Sigmoid colon (tissue), 7 donors: ENCODE data around the gene PLEKHA6. TPM values are rescaled to one million over a fixed set of nuclear protein-coding genes. Genes with fewer than 3 reads are reported as not detected.
"Not testable (repeated sequence)": the region's sequence is repeated elsewhere in the genome, so short reads cannot be mapped to it uniquely, and the experiment has no call there.

Experiments
- DNase-seq: peaks from one replicate; pipeline ENCODE4 v3.0.0-alpha.2; 2019
- H3K27ac ChIP-seq, 4 donors: fragments of 200-600 bp; sonication (generic); one replicate each; pipeline ENCODE4 v1.5.1; 2016 to 2019; ENCODE audit warnings: mild to moderate bottlenecking in 1 of 4
- H3K27me3 ChIP-seq, 3 donors: fragments of 200-600 bp; sonication (generic); one replicate each; pipeline ENCODE4 v1.5.1; 2019; ENCODE audit warnings: mild to moderate bottlenecking in 1 of 3
- H3K36me3 ChIP-seq, 4 donors: fragments of 200-600 bp; sonication (generic); one replicate each; pipeline ENCODE4 v1.5.1; 2016 to 2019
- H3K4me1 ChIP-seq, 4 donors: fragments of 200-600 bp; sonication (generic); one replicate each; pipeline ENCODE4 v1.5.1; 2017 to 2019
- H3K4me3 ChIP-seq, 4 donors: fragments of 200-600 bp; sonication (generic); one replicate each; pipeline ENCODE4 v1.5.1; 2017 to 2019; ENCODE audit warnings: mild to moderate bottlenecking in 2 of 4, moderate library complexity in 1 of 4
- H3K9me3 ChIP-seq, 4 donors: fragments of 200-600 bp in 3 of 4; sonication (generic) in 3 of 4; one replicate each; pipeline versions ENCODE4 v1.5.1 to v1.6.1; 2013 to 2019
- CTCF ChIP-seq, 4 experiments: fragments of 450-650 bp in 3 of 4; fragments of 200-600 bp in 1 of 4; IDR thresholded peaks; one replicate each; pipeline ENCODE4 v1.5.1; 2016 to 2019; ENCODE audit warnings: antibody characterized with exemption in 4 of 4, mild to moderate bottlenecking in 3 of 4, moderate library complexity in 2 of 4
- EP300 ChIP-seq, 4 donors: sonication (generic); formaldehyde crosslinking; IDR thresholded peaks; one replicate each; pipeline ENCODE4 v1.6.1; 2017; ENCODE audit warnings: antibody characterized with exemption in 4 of 4
- POLR2A ChIP-seq, 2 donors: fragments of 450-650 bp; IDR thresholded peaks; one replicate each; pipeline ENCODE4 v1.6.1; 2016; ENCODE audit warnings: antibody characterized with exemption in 2 of 2, mild to moderate bottlenecking in 2 of 2, moderate library complexity in 2 of 2
- POLR2AphosphoS5 ChIP-seq, 4 donors: sonication (generic); formaldehyde crosslinking; IDR thresholded peaks; one replicate each; pipeline ENCODE4 v1.6.1; 2017; ENCODE audit warnings: antibody characterized with exemption in 4 of 4
- WGBS, 2 donors: extraction: QIAGEN DNeasy Blood & Tissue Kit; methylation state at CpG; one replicate each; pipeline ENCODE4 v1.1.7; 2013; 5-methylcytosine and 5-hydroxymethylcytosine counted together
- intact Hi-C: fragments of 100-400 bp; cut with DNase I; formaldehyde crosslinking; loops from one replicate; pipeline ENCODE4 v1.15.1; 2023
- polyA plus RNA-seq, 3 donors: library from polyadenylated mRNA; stranded (reverse); fragments of 200-250 nt; gene quantifications; one replicate each; pipeline ENCODE4 v1.2.3, GENCODE V29; 2013
- total RNA-seq, 4 donors: library from RNA; depleted of rRNA; stranded (reverse); fragments of >200 nt; gene quantifications; one replicate each; pipeline ENCODE4 v1.1.0, GENCODE V29; 2016
- donor health status: healthy with polysubstance abuse.
- donor health status: Bipolar disorder and iron deficiency.
- donor health status: healthy.

PLEKHA6 gene
- total and polyA plus RNA-seq, 7 donors, result 5.6 to 58.7 (median 15.0) TPM

DNA sequence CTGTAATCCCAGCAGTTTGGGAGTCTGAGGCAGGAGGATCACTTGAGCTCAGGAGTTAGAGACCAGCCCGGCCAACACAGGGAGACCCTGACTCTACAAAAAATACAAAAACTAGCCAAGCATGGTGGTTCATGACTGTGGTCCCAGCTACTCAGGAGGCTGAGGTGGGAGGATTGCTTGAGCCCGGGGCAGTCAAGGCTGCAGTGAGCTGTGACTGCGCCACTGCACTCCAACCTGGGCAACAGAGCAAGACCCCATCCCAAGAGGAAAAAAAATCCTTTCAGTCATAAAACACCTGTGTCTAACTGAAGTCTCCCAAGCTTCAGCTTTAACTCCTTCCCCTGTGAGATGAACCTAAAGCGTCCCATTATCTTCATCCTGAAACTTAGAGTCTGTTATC is 112.9 kb downstream of the PLEKHA6 start:
- no peaks in the 10 kb centered on the region for H3K9me3 ChIP-seq
- no peaks in the 10 kb centered on the region for H3K4me1 ChIP-seq
- H3K27me3 ChIP-seq, result no peaks in the 10 kb centered on the region
- H3K4me3 ChIP-seq, result no peak overlapping the region
- DNase-seq, result no peak
- intact Hi-C loops, result no loop called here
- H3K27ac ChIP-seq, result no peak overlapping the region
- H3K36me3 ChIP-seq, result no peaks in the 10 kb centered on the region
- TF ChIP-seq POLR2A (IDR thresholded peaks at IDR 0.05) (no peak), CTCF (IDR thresholded peaks at IDR 0.05) (no peak), POLR2AphosphoS5 (IDR thresholded peaks at IDR 0.05) (no peak), EP300 (IDR thresholded peaks at IDR 0.05) (no peak)
- 94 to 95% methylated on average over 4 of the region's 4 CpGs for WGBS, 2 donors

DNA sequence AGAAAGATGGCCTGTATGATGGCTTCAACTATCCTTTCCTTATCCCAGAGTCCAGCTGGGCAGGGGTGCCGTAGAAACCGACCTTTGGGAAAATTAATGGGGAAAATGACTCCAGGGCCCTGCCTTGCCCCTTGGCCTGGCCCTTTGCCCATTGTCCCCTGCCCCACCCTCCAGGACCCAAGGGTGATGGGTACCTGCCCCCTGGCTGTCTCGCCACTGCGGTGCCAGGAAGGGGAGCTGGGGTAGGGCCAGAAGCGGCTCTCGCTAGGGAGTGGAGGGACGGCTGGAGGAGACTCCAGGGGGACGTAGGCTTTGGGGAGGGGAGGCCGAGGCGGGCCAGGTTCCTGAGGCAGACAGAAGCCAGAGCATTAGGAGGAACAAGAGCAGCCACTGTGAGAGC is 116.8 kb downstream of the PLEKHA6 start:
- no peaks in the 10 kb centered on the region for H3K9me3 ChIP-seq
- no peaks in the 10 kb centered on the region for H3K36me3 ChIP-seq
- intact Hi-C loops, result no loop called here
- H3K27me3 ChIP-seq, result no peaks in the 10 kb centered on the region
- H3K27ac ChIP-seq, result no peak overlapping the region
- TF ChIP-seq POLR2AphosphoS5 (IDR thresholded peaks at IDR 0.05) (no peak), POLR2A (IDR thresholded peaks at IDR 0.05) (no peak)
- no peak for DNase-seq
- no peaks in the 10 kb centered on the region for H3K4me1 ChIP-seq
- 94 to 95% methylated on average over 10 of the region's 10 CpGs for WGBS, 2 donors
- no peak overlapping the region for H3K4me3 ChIP-seq

DNA sequence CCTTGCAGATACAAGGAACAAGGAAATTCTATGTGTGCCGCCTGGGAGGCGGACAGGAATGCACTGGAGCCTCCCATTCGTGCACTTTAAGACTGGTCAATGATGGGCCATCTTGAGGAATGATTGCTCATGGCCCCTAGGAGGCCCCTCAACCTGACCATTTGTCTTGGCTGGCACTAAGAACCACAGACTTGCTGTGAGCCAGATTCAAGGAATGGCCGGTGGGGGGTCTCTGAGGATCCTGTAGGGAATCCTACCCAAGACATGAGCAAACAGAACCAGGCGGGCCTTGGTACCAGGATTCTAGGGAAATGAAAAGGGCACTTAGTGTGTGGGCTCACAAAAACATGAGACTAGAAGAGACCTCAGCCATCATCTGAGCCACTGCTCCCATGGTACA is 117.8 kb downstream of the PLEKHA6 start:
- H3K4me1 ChIP-seq, result no peaks in the 10 kb centered on the region
- no peaks in the 10 kb centered on the region for H3K36me3 ChIP-seq
- H3K9me3 ChIP-seq, result no peaks in the 10 kb centered on the region
- TF ChIP-seq POLR2AphosphoS5 (IDR thresholded peaks at IDR 0.05), result no peak
- no peak for TF ChIP-seq POLR2A (IDR thresholded peaks at IDR 0.05)
- TF ChIP-seq EP300 (IDR thresholded peaks at IDR 0.05), result no peak
- TF ChIP-seq CTCF (IDR thresholded peaks at IDR 0.05), result no peak
- no peak overlapping the region for H3K4me3 ChIP-seq
- no peak overlapping the region for H3K27ac ChIP-seq
- WGBS, 2 donors, result 90 to 94% methylated on average over 5 of the region's 5 CpGs
- no peak for DNase-seq
- no peaks in the 10 kb centered on the region for H3K27me3 ChIP-seq
- intact Hi-C loops, result no loop called here

- no peak overlapping the region for H3K27ac ChIP-seq
- no peaks in the 10 kb centered on the region for H3K9me3 ChIP-seq
- intact Hi-C loops, result no loop called here
- DNase-seq, result no peak
- 50 to 56% methylated on average over 2 of the region's 2 CpGs for WGBS, 2 donors
- TF ChIP-seq CTCF (IDR thresholded peaks at IDR 0.05) (no peak), POLR2A (IDR thresholded peaks at IDR 0.05) (no peak), EP300 (IDR thresholded peaks at IDR 0.05) (no peak), POLR2AphosphoS5 (IDR thresholded peaks at IDR 0.05) (no peak)
- no peaks in the 10 kb centered on the region for H3K36me3 ChIP-seq
- no peaks in the 10 kb centered on the region for H3K4me1 ChIP-seq
- no peak overlapping the region for H3K4me3 ChIP-seq
- no peaks in the 10 kb centered on the region for H3K27me3 ChIP-seq
Measured at GRCh38 chr1:204241050-204241449, 118.7 kb downstream of the PLEKHA6 start.

DNA sequence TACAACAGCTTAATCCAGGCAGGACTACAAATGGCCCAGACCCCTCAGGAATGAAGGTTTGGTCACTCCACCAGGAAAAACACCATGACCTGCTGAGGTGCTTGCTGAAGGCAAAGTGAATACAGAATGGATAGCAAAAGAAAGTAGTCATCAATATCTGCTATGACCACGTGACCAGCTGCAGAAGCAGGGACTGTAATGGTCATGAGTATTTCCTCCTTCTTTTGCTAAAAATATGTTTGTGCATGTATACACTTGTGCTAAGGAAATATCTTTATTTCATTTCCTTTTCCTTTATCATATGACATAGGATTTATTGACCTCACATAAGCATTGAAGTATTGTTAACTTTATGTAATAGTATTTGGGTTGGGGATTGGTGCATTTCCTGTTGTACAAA is 119.5 kb downstream of the PLEKHA6 start:
- Histone ChIP-seq H3K27me3 (no peaks in the 10 kb centered on the region), H3K27ac (no peak overlapping the region), H3K4me1 (no peaks in the 10 kb centered on the region), H3K9me3 (no peaks in the 10 kb centered on the region), H3K4me3 (no peak overlapping the region), H3K36me3 (no peaks in the 10 kb centered on the region)
- no peak for TF ChIP-seq CTCF (IDR thresholded peaks at IDR 0.05)
- no peak for TF ChIP-seq POLR2AphosphoS5 (IDR thresholded peaks at IDR 0.05)
- TF ChIP-seq POLR2A (IDR thresholded peaks at IDR 0.05), result no peak
- TF ChIP-seq EP300 (IDR thresholded peaks at IDR 0.05), result no peak
- 79 to 81% methylated on average over 1 of the region's 1 CpG for WGBS, 2 donors
- intact Hi-C loops, result no loop called here
- no peak for DNase-seq

- H3K27ac ChIP-seq, H3K4me3 ChIP-seq, H3K4me1 ChIP-seq, DNase-seq, H3K36me3 ChIP-seq, H3K27me3 ChIP-seq, intact Hi-C loops, H3K9me3 ChIP-seq: not testable (repeated sequence)
- 84 to 87% methylated on average over 3 of the region's 3 CpGs for WGBS, 2 donors
Measured at GRCh38 chr1:204239401-204239800, 120.3 kb downstream of the PLEKHA6 start.

DNA sequence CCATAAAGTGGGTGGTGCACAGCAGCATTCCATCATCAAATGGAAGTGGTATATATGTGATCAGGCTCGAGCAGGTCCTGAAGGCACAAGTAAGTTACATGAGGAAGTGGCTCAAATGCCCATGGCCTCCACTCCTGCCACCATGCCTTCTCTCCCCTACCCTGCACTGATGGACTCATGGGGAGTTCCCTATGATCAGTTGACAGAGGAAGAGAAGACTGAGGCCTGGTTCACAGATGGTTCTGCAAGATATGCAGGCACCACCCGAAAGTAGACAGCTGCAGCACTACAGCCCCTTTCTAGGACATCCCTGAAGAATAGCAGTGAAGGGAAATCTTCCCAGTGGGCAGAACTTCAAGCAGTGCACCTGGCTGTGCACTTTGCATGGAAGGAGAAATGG is 121.2 kb downstream of the PLEKHA6 start:
- intact Hi-C loops, H3K36me3 ChIP-seq: not testable (repeated sequence)

GRCh38 chr1:204237515-204237914 is 122.2 kb downstream of the PLEKHA6 start:
- WGBS, 2 donors, result 99 to 100% methylated on average over 1 of the region's 1 CpG
- intact Hi-C loops, H3K27ac ChIP-seq, H3K9me3 ChIP-seq, DNase-seq, H3K4me1 ChIP-seq, H3K4me3 ChIP-seq, H3K36me3 ChIP-seq, H3K27me3 ChIP-seq: not testable (repeated sequence)

More for the DNA sequence above, 121.2 kb downstream of the PLEKHA6 start:
- not testable (repeated sequence) for H3K27me3 ChIP-seq, H3K4me3 ChIP-seq, DNase-seq, H3K27ac ChIP-seq, H3K4me1 ChIP-seq, H3K9me3 ChIP-seq
- 85 to 91% methylated on average over 2 of the region's 2 CpGs for WGBS, 2 donors
